NCI-H1048 (cell line): ENCODE measurements around the gene GGTLC1.
"Not testable (repeated sequence)": the region's sequence is repeated elsewhere in the genome, so short reads cannot be mapped to it uniquely, and the experiment has no call there.

ENCODE experiments used
- DNase-seq: peaks from one replicate; lab custom pipeline; 2025; lab: John Stamatoyannopoulos, UW

Gene GGTLC1

GRCh38 chr20:23988561-23988960 lies at the start of gene GGTLC1:
Gene GGTLC1 (minus strand): TSS chr20:23988779. CDS start chr20:23986611, 2,168 bp downstream.
- DNase-seq, result no peak

- no peak for DNase-seq
These were observed 46.2 kb upstream of the GGTLC1 start for GRCh38 chr20:24034820-24035219.

GRCh38 chr20:24033565-24033964 lies 45.0 kb upstream of the GGTLC1 start:
- DNase-seq, result no peak

GRCh38 chr20:24033151-24033550 lies 44.6 kb upstream of the GGTLC1 start:
- no peak for DNase-seq

- DNase-seq, result no peak
These were observed 43.9 kb upstream of the GGTLC1 start for GRCh38 chr20:24032400-24032898.

- DNase-seq, result no peak
These were observed 38.6 kb upstream of the GGTLC1 start for GRCh38 chr20:24027229-24027628.

GRCh38 chr20:24022621-24023180 lies 34.1 kb upstream of the GGTLC1 start:
- DNase-seq, result no peak

- DNase-seq, result no peak
These were observed 30.2 kb upstream of the GGTLC1 start for GRCh38 chr20:24018796-24019195.

- no peak for DNase-seq
These were observed 28.8 kb upstream of the GGTLC1 start for GRCh38 chr20:24017458-24017755.

- no peak for DNase-seq
These were observed 28.3 kb upstream of the GGTLC1 start for GRCh38 chr20:24016607-24017457.

GRCh38 chr20:24013953-24014352 lies 25.4 kb upstream of the GGTLC1 start:
- no peak for DNase-seq

GRCh38 chr20:24011282-24011681 lies 22.7 kb upstream of the GGTLC1 start:
- DNase-seq, result no peak

- DNase-seq, result no peak
These were observed 19.2 kb upstream of the GGTLC1 start for GRCh38 chr20:24007758-24008157.

- no peak for DNase-seq
These were observed 18.6 kb upstream of the GGTLC1 start for GRCh38 chr20:24007073-24007595.

- no peak for DNase-seq
These were observed 18.0 kb upstream of the GGTLC1 start for GRCh38 chr20:24006626-24007025.

GRCh38 chr20:24004471-24004870 lies 15.9 kb upstream of the GGTLC1 start:
- DNase-seq, result no peak

- DNase-seq, result no peak
These were observed 14.3 kb upstream of the GGTLC1 start for GRCh38 chr20:24002896-24003295.

GRCh38 chr20:24001712-24002405 lies 13.3 kb upstream of the GGTLC1 start:
- no peak for DNase-seq

- no peak for DNase-seq
These were observed 10.3 kb upstream of the GGTLC1 start for GRCh38 chr20:23998844-23999243.

- DNase-seq, result no peak
These were observed 9.8 kb upstream of the GGTLC1 start for GRCh38 chr20:23998392-23998791.

GRCh38 chr20:23995905-23996666 lies 7.5 kb upstream of the GGTLC1 start:
- DNase-seq, result no peak

GRCh38 chr20:23995291-23995690 lies 6.7 kb upstream of the GGTLC1 start:
- DNase-seq, result not testable (repeated sequence)
